Measurements from ENCODE around the gene ANKRD2.
A peak's percentile ranks its signal among the peaks of the same experiment; 100 is the strongest.

Gene ANKRD2

DNA sequence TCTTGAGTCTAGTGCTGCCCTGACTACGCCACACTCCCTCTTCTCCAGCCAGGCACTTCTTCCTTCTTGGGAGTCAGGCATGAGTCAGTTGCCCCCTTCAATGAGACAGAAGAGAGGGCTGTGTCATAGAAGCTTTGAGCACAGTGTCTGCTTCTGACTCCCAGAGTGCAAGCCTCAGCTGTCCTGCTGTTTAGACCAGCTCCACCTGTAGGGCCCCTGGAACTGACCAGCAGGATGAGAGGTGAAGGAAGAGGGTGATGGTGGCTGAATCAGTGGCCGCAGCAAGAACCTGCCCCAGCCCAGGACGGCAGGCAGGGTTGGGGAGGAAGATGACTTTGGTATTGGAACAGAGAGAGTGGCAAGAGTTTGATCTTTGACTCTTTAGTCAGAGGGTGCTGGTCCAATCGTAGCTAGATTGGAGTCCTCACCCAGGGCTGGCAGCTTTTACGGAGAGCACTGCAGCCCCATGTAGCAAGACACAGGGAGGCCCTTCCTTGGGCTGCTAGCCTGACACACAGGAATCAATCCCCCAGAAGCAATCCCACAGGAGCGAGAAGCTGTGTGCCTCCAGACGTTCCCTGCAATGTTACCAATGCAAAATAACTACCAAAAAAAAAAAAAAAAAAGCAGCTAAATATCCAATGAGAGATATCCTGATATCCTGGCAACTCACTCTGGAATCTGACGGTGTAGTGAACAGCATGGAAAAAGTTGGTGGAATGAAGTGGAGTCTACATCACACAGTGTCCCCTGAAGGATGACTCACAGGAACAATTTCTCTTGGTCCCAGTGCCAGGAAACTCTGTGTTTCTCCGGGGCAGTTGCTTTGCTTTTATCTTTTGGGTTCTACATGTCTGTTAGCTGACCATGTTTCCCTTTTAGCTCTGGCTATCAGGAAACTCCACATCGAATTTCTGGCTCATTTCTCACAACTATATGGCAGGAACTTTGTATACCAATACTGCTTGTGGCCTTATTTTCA, 23.8 kb downstream of the ANKRD2 start:
- DNase-seq (ENCODE audit: low read depth, low spot score) = no peak

DNA sequence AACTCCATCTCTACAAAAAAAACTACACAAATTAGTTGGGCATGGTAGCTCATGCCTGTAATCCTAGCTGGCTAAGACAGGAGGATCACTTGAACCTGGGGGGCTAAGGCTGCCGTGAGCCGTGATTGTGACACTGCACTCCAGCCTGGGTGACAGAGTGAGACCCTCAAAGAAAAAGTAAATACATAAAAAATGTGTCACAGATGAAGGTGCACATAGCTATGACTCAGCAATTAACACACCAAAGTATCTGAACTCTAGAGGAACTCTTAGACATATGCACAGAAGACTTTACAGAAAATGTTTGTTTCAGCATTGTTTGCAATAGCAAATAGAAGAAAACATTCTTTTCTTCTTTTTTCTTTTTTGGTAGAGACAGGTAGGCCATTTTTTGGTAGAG, 25.2 kb downstream of the ANKRD2 start:
- no peak for DNase-seq (ENCODE audit: low read depth, low spot score)

DNA sequence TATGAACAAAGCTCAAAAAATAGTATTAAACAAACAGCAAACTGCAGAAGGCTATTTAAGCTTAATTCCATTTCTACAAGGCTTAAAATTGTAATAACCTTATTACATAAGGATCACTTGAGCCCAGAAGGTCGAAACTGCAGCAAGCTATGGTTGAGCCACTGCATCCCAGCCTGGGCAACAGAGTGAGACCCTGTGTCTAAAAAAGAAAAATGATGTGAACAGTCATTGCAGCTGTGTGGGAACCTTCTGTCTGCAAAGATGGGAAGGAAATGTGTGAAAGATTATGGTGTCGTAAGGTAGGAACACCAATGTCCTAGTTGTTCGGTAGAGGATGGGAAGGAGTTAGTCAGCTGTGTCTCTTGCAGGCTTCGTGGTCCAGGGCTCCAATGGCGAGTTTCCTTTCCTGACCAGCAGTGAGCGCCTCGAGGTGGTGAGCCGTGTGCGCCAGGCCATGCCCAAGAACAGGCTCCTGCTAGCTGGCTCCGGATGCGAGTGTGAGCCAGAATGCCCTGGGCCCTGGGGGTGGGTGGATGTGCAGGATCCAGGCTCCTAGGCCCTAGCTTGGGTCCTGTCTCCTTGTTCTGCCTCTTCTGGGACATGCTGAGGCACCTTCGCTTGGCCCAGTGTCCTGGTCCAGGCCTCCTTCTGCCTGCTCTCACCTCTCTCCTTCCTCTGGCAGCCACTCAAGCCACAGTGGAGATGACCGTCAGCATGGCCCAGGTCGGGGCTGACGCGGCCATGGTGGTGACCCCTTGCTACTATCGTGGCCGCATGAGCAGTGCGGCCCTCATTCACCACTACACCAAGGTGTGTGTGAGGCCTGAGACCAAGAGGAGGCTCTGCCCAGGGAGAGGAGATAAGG, 26.1 kb downstream of the ANKRD2 start:
- DNase-seq (ENCODE audit: low read depth, low spot score) = no peak

DNA sequence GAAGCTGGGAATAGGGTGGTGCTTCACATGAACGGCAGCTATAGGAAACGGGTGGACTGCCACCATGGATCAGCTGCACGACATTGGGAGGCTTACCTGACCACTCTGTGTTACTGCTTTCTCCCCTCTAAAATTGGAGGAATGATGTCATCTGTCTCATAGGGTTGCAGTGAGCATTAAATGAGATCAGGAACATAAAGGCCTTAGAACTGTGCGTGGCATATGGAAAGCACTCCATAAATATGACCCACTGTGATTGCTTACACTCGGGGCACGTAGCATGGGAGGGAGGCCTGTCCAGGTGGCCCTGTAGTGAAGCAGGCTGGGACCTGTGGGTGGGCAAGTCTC, 26.7 kb downstream of the ANKRD2 start:
- DNase-seq (ENCODE audit: low read depth, low spot score) = no peak

DNA sequence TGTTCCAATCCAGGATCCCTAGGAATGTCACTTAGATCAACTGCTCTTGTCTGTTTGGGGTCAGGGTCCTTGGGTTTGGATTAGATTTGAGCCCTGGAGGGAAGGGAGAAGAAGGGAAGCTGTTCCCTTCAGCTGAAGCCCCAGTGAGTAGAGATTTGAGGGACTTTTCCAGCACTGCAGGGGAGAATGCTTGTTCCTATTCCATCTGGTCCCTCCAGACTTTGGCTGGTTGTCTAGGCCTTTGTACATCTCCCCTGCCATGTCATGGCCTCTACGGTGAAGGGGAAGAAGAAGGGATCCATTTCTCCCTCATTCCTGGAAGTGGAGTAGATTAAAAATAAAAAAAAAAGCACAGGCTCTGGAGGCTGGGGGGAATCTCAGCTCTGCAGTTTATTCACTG, 28.0 kb downstream of the ANKRD2 start:
- DNase-seq (ENCODE audit: low read depth, low spot score) = no peak

DNA sequence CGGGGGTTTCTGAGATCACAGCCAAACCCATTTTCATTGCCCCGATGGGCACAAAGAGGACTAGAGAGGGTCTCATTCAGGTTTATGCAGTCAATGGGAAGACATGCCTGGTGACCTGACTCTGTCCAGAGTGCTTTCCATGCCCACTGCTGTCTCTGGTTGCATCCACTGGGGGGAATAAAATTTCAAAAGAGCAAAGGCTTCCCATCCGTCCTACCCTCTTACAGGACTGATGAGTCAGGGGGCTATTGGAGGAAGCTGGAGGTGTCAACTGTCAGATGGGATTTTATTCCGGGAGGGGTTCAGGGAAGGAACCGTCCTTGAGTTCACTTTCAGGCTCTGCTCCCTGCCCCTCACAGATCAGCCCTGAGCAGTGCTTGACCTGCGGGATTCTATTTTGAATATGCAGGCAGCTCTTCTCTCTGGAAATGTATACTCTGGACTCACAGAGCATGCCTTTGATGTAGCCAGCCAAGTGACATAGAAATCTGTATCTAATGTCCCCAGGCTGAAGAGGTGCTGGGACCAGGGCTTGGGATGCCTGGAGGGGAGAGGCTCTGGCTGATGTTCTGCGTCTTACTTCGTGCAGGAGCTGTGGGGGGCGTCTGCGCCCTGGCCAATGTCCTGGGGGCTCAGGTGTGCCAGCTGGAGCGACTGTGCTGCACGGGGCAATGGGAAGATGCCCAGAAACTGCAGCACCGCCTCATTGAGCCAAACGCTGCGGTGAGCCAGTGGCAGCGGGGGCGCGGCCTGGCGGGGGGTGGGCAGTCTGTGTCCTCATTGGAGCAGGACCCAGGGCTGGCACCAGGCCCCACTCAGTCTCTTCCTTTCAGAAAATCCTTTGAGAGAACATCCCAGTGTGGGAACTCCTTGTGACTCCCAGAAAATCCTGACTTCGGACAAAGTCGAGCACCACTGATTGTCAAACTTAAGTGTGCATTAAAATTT, 29.0 kb downstream of the ANKRD2 start:
- no peak for DNase-seq (ENCODE audit: low read depth, low spot score)

- no peak for DNase-seq (ENCODE audit: low read depth, low spot score)
Observed at GRCh38 chr10:97607095-97607636, 34.6 kb downstream of the ANKRD2 start.

GRCh38 chr10:97608991-97609561, 36.5 kb downstream of the ANKRD2 start:
- DNase-seq (ENCODE audit: low read depth, low spot score) = no peak

- no peak for DNase-seq (ENCODE audit: low read depth, low spot score)
Observed at GRCh38 chr10:97611473-97611872, 38.9 kb downstream of the ANKRD2 start.

DNA sequence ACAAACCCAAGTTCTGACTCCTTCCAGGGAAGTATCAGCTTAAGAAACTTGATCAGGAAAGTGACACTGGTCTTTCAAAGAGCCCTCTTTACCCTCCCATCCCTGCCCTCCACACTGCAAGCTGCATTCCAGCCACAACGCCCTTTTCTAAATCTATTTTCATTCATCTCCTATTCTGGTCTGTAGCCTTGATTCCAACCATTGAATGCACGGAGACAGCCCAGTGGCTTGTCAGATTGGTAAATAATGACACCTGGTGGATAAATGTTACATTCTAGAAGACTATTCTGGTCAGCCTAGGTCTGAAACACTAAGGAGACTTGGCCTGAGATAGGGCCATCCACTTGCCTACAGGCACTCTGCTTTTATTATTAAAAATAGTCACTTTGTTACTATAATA, 39.8 kb downstream of the ANKRD2 start:
- DNase-seq (ENCODE audit: low read depth, low spot score) = peak; percentile 10

- no peak for DNase-seq (ENCODE audit: low read depth, low spot score)
Observed at GRCh38 chr10:97618285-97618684, 45.7 kb downstream of the ANKRD2 start.

- DNase-seq (ENCODE audit: low read depth, low spot score) = no peak
Observed at GRCh38 chr10:97618733-97619132, 46.2 kb downstream of the ANKRD2 start.

- no peak for DNase-seq (ENCODE audit: low read depth, low spot score)
Observed at GRCh38 chr10:97623277-97623676, 50.7 kb downstream of the ANKRD2 start.

- no peak for DNase-seq (ENCODE audit: low read depth, low spot score)
Observed at GRCh38 chr10:97627731-97628130, 55.2 kb downstream of the ANKRD2 start.

GRCh38 chr10:97628228-97628627, 55.6 kb downstream of the ANKRD2 start:
- no peak for DNase-seq (ENCODE audit: low read depth, low spot score)

GRCh38 chr10:97629289-97629688, 56.7 kb downstream of the ANKRD2 start:
- no peak for DNase-seq (ENCODE audit: low read depth, low spot score)

- no peak for DNase-seq (ENCODE audit: low read depth, low spot score)
Observed at GRCh38 chr10:97631098-97631497, 58.5 kb downstream of the ANKRD2 start.

DNA sequence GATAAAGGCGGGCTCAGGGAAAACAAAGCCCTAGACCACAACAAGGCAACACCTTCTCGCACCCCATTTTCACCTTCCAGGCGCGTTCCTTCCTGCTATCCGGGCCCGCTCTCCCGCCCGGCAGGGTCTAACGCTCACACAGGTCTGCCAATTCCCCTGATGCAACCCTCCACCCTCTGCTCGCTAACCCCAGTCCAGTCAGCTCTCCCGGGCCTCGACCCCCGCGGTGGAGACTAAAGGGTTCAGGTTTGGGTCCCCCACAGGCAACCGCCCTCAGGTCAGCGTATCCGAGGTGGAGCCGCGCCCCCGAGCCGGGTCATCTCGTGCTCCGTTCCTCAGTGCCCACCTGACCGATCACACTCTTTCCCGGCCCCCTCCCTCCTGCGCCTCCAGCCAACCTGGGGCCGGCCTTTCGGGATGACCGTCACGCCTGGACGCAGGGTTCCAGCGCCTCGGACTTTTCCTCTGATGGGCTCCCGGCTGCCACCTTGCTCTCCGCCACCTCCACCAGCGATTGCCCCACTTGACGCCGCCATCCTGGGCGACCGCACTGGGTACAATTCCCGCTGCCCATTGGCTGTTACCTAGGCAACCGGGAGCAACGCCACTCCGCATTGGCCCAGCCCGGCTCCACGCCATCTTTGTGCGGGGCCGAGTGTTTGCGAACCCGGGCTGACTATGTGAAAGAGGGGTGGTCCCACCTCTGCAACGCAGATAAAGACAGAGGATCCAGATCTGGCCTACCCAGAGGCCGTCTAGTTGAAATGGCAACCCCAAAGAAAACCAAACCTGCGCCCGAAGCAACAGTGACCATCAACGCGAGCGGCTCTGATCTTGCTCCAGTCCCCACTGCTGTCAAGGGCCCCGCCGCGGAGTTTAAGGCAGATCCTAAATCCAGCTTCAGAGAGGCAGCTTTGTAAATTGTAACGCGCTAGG, 60.6 kb downstream of the ANKRD2 start, which contains the start of gene MORN4:
Gene MORN4, minus strand, starts transcription at position 552 of the 936 bp plus-strand sequence. CDS start 13,847 bp downstream, outside the sequence.
- DNase-seq (ENCODE audit: low read depth, low spot score) = peak; percentile 65
